GM19193 (cell line): ENCODE measurements around the gene NPSR1.

Experiments used
- POLR2A ChIP-seq: IDR thresholded peaks from 4 replicates; pipeline ENCODE4 v1.6.1; 2011; ENCODE audit not compliant: insufficient read depth, insufficient read length; ENCODE audit errors: extremely low read depth

NPSR1 gene

DNA sequence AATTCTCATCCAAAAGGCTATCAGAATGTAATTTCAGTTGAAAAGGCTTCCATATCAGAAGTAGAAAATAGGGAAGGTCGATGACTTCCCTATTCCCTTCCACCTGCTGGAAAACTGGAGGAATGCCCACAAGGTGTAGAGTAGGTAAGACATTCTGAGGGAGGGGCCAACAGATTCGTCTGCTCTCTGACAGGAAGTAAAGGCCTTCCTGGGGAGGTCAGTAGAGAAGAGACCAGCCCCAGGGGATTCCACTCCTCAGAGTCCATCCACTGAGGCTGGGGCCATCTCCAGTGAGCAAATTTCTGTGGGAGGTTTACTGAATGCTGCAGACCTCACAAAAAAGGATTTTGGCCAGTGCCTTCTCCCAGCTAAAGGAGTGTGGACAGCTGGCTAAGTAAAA, 19.5 kb downstream of the NPSR1 start:
- TF ChIP-seq POLR2A, result no peak

DNA sequence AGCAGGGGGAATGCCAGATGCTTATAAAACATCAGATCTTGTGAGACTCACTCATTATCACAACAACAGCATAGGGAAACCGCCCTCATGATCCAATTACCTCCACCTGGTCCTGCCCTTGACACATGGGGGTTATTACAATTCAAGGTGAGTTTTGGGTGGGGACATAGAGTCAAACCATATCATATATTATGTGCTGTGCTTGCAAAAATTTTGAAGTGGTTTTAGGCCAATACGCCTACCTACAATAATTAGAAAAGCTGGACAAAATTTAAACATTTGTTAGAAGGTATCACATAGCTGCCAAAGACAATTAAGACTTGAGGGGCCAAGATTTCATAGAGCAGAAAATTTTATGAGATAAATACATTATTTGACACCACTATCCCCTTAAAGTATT, 29.5 kb downstream of the NPSR1 start:
- no peak for TF ChIP-seq POLR2A

GRCh38 chr7:34696415-34696814, 38.4 kb downstream of the NPSR1 start:
- TF ChIP-seq POLR2A, result no peak

GRCh38 chr7:34709771-34710170, 51.8 kb downstream of the NPSR1 start:
- no peak for TF ChIP-seq POLR2A

DNA sequence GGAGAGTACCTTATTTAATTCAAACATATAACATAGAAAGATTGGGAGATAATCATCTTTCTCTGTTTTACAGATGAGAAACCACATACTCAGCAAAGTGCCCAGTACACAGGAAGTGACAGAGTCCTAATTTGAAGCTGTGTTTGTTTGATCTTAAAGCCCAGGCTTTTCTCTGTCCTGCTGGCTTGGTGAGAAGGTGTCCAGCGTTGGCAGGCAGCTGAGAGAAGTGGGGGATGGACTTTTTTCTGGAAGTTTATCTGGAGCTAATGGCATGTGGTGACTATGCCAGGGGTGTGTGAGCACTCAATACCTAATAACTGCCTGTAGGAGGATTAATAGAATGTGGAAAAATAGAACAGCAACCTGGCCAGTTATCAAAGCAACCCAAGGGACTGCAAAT, 60.8 kb downstream of the NPSR1 start:
- no peak for TF ChIP-seq POLR2A

GRCh38 chr7:34719636-34720035, 61.6 kb downstream of the NPSR1 start:
- TF ChIP-seq POLR2A, result no peak

DNA sequence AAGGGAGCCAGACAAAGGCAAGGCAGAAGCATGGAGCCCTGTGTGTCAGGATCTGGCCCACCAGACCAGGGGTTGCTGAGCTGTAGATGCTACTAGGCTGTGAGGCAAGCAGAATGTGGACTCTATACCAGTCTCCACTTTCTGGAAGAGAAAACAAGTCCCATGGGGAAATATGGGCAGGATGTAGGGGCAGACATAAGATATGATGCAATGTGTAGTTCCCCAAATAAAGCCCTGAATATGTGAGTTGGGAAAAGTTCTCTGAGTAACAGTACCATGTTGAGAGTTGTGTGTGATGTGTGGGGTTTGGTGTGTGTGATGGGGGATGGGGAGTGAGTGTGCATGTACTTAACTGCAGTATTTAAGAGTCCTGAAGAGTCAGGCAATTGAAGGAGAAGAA, 62.3 kb downstream of the NPSR1 start:
- TF ChIP-seq POLR2A, result no peak

GRCh38 chr7:34723338-34723737, 65.3 kb downstream of the NPSR1 start:
- no peak for TF ChIP-seq POLR2A

- TF ChIP-seq POLR2A, result no peak
Observed at GRCh38 chr7:34723866-34724490, 66.0 kb downstream of the NPSR1 start.

- no peak for TF ChIP-seq POLR2A
Observed at GRCh38 chr7:34726221-34726620, 68.2 kb downstream of the NPSR1 start.

DNA sequence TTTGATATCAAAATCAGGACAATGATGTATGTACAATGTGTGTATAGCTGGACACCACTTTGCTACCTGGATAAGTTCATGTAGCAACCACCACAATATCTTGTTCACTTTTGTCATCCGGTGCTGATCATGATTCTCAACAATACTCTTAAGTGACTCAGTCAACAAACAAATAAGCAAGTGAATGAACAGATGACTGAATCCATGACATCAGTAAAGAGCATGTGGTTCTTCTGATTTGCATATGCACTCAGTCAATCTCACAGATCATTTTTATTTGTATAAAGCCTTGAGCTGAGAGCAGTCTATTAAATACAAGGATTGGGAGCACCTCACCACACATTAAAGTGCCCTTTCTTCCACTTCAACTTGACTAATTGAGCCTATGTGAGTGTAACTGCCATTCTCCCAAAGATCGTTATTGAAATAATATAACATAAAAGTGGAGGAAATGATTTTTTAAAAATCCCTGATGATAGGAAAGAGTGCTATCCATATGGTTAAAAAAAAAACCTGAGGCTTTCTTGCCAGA, 69.5 kb downstream of the NPSR1 start:
- no peak for TF ChIP-seq POLR2A

- no peak for TF ChIP-seq POLR2A
Observed at GRCh38 chr7:34728156-34728555, 70.1 kb downstream of the NPSR1 start.

DNA sequence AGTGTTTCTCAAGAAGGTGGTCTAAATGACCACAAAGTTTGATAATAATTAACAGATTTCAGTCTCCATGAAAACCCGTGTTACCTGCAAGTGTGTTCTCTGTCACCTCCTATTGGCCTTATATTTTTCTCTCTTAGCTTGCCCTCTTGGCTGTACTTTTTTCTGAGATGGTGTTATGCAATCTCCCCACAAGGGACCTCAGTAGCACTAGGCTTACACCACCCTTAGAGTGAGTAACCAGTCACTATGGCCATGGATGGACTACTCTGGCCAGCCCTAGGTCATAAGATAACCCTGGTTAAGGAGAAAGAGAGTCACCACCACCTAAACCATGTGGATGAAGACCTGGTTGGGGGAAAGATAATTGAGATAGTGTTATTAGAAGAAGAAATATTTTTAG, 76.8 kb downstream of the NPSR1 start:
- TF ChIP-seq POLR2A, result no peak

GRCh38 chr7:34735526-34735925, 77.5 kb downstream of the NPSR1 start:
- no peak for TF ChIP-seq POLR2A

DNA sequence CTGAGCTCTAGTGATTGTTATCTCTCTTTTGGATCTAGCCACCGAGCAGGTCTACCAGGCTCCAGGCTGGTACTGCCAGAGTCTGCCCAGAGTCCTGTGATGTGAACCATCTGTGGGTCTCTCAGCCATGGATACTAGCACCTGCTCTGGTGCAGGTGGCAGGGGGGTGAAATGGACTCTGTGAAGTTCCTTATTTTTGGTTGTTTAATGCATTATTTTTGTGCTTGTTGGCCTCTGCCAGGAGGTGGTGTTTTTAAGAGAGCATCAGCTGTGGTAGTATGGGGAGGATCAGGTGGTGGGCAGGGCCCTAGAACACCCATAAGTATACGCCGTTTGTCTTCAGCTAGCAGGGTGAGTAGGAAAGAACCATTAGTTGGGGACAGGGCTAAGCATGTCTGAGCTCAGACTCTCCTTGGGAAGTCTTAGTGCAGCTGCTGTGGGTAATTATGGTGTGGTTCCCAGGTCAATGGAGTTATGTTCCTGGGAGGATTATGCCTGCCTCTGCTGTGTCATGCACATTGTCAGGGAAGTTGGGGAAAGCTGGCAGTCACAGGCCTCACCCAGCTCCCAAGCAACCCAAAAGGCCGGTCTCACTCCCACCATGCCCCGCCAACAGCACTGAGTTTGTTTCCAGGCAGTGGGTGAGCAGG, 81.8 kb downstream of the NPSR1 start:
- TF ChIP-seq POLR2A, result no peak

GRCh38 chr7:34740840-34741239, 82.8 kb downstream of the NPSR1 start:
- no peak for TF ChIP-seq POLR2A
